HG03521 (cell line): ENCODE results near the gene NIM1K.
"Not testable (repeated sequence)": the region's sequence is repeated elsewhere in the genome, so short reads cannot be mapped to it uniquely, and the experiment has no call there.

Experiments
- ATAC-seq: cut with Tn5 transposase; IDR thresholded peaks from one replicate; pipeline ENCODE4 v1.9.1; 2021; ENCODE audit warnings: mild to moderate bottlenecking, moderate library complexity; ENCODE audit not compliant: unreplicated experiment

The NIM1K gene

GRCh38 chr5:43191740-43192557 lies at the start of gene NIM1K:
Gene NIM1K, plus strand, starts transcription at chr5:43192225. Its CDS starts 53,551 bp downstream, at chr5:43245776.
- peak; percentile 66 for ATAC-seq

GRCh38 chr5:43145071-43145470 lies 47.0 kb upstream of the NIM1K start:
- ATAC-seq = no peak

- ATAC-seq = no peak
These were observed 45.1 kb upstream of the NIM1K start for GRCh38 chr5:43146958-43147357.

GRCh38 chr5:43148417-43148816 lies 43.6 kb upstream of the NIM1K start:
- no peak for ATAC-seq

- ATAC-seq = no peak
These were observed 42.8 kb upstream of the NIM1K start for GRCh38 chr5:43149231-43149630.

- no peak for ATAC-seq
These were observed 42.0 kb upstream of the NIM1K start for GRCh38 chr5:43150075-43150474.

GRCh38 chr5:43150748-43151147 lies 41.3 kb upstream of the NIM1K start:
- no peak for ATAC-seq

- no peak for ATAC-seq
These were observed 39.1 kb upstream of the NIM1K start for GRCh38 chr5:43152946-43153345.

GRCh38 chr5:43154469-43154868 lies 37.6 kb upstream of the NIM1K start:
- ATAC-seq = no peak

GRCh38 chr5:43155394-43156096 lies 36.5 kb upstream of the NIM1K start:
- no peak for ATAC-seq

GRCh38 chr5:43156388-43156787 lies 35.6 kb upstream of the NIM1K start:
- peak; percentile 89 for ATAC-seq

GRCh38 chr5:43157068-43157467 lies 35.0 kb upstream of the NIM1K start:
- ATAC-seq = no peak

GRCh38 chr5:43161244-43161643 lies 30.8 kb upstream of the NIM1K start:
- ATAC-seq = no peak

- ATAC-seq = not testable (repeated sequence)
These were observed 27.2 kb upstream of the NIM1K start for GRCh38 chr5:43164801-43165200.

- no peak for ATAC-seq
These were observed 26.7 kb upstream of the NIM1K start for GRCh38 chr5:43165323-43165722.

GRCh38 chr5:43168175-43168574 lies 23.9 kb upstream of the NIM1K start:
- no peak for ATAC-seq

- ATAC-seq = no peak
These were observed 20.6 kb upstream of the NIM1K start for GRCh38 chr5:43171451-43171850.

GRCh38 chr5:43171926-43172325 lies 20.1 kb upstream of the NIM1K start:
- ATAC-seq = no peak

- ATAC-seq = no peak
These were observed 19.2 kb upstream of the NIM1K start for GRCh38 chr5:43172779-43173178.

GRCh38 chr5:43174586-43174985 lies 17.4 kb upstream of the NIM1K start:
- ATAC-seq = no peak

GRCh38 chr5:43179836-43180235 lies 12.2 kb upstream of the NIM1K start:
- ATAC-seq = no peak

GRCh38 chr5:43182421-43182820 lies 9.6 kb upstream of the NIM1K start:
- no peak for ATAC-seq
